Activated CD4-positive, CD25-positive, alpha-beta regulatory T cell treated with anti-CD3 and anti-CD28 coated beads, Interleukin-2, amount 50 U/mL, for 16 hours (primary cell): ENCODE data around the gene KAT6B.
"Not testable (repeated sequence)": the region's sequence is repeated elsewhere in the genome, so short reads cannot be mapped to it uniquely, and the experiment has no call there.

ENCODE experiments used
- DNase-seq: peaks from one replicate; pipeline ENCODE4 v3.0.0-alpha.2; 2020; ENCODE audit warnings: low read depth, low spot score

The KAT6B gene

DNA sequence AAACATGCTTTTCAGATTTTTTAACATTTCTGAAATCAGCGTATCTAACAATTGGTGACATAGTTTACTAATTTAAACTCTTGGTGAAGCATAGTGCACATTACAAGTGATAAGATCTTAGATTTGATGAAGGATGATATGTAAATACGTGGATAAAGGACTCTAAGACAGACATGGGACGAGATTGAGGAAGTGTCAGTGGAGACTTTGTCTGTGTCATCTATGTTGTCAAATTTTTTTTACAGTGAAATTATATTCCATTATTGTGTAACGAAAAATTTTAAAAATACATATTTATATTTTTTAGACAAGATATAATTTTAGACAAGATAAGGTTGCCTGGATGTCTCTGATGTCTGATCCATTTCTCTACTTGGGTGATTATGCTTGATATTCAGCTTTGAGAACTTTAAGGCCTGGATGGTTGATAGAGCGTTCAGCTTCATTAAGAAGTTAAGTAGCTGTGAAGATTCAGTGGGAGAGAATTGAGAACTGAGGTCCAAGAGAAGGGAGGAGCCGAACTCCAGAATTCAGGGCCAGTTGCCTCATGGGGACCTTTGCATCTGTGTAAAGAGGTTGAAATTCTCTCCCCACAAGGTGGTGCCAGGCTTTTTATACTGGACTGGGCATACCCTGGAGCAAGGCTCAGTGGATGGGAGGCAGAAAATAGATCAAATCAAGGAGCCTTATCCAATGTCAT lies 62.7 kb downstream of the KAT6B start:
- DNase-seq: no peak

DNA sequence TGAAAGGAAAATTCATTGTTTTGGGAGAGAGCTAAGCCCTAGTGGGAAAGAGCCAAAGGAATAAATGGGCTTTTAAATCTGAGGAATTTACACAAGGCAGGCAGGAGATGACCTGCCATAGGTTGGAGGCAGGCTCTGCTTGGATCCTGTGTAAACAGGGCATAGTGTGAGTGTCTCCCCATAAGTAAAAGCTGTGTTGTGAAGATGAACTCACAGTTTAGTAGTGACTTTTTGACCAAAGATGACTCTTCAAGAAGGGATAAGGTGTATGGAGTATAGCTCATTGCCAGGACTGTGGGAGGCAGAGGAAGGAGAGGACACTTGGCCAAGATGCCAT lies 63.2 kb downstream of the KAT6B start:
- DNase-seq: no peak

DNA sequence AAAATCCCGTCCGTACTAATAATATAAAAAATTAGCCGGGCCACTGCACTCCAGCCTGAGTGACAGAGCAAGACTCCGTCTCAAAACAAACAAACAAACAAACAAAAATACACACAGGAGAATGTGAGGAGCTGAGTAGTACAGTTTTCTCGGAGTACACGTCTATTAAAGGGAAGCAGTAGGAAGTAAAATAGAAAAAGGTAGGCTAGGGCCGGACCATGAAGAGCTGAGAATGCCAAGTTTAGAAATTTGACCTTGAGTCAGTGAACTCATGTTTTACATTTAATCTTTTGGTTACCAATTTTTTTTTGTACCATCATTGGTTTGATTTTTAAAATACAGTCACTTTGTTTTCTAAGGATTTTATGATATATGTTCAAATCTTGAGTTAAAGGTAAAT lies 64.1 kb downstream of the KAT6B start:
- no peak for DNase-seq

DNA sequence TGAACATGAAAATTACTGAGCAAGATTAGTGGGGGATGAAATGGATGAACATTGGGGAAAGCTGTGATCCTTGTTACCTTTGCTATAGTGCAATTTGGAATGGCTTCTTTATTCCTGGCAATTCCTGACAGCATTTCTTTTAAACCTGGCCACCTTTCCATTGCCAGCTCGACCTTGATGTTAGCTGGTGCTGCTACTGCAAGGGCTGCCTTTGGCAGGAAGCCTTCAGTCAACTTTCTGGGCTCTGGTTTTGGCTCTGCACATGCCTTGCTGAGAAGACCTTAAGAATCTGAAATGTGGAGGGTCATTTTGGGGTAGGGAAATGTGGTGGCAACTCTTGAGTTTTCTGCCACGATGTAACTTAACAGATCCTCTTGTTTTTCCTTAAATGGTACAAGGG lies 64.7 kb downstream of the KAT6B start:
- DNase-seq: no peak

DNA sequence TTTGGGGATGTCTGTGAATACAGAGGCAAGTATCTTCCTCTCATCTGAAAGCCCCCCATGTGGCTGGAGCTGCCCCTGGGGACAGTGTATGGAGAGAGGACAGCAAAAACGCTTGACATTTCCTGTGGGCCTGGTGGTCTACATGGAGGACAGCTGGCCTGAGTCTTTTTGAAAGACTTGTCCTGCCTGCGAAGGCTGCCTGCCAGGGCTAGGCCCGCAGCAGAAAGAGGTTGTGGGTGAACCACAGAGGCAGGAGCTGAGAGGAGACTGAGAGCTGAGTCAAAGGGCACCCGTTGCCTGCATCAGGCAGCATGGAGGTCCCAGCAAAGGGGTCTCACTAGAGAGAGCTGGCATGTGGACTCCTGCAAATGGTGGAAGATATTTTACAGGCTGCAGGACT lies 66.4 kb downstream of the KAT6B start:
- DNase-seq: no peak

DNA sequence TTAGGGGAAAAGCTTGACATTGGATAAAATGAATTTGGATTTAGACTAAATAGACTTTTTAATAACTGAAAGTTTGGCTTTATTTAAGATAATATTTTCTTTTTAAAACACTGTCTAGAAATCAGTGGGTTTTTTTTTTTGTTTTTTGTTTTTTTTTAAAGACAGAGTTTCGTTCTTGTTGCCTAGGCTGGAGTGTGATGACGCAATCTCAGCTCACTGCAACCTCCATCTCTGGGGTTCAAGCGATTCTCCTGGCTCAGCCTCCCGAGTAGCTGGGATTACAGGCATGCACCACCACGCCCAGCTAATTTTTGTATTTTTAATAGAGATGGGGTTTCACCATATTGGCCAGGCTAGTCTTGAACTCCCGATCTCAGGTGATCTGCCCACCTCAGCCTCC lies 66.9 kb downstream of the KAT6B start:
- DNase-seq: not testable (repeated sequence)

DNA sequence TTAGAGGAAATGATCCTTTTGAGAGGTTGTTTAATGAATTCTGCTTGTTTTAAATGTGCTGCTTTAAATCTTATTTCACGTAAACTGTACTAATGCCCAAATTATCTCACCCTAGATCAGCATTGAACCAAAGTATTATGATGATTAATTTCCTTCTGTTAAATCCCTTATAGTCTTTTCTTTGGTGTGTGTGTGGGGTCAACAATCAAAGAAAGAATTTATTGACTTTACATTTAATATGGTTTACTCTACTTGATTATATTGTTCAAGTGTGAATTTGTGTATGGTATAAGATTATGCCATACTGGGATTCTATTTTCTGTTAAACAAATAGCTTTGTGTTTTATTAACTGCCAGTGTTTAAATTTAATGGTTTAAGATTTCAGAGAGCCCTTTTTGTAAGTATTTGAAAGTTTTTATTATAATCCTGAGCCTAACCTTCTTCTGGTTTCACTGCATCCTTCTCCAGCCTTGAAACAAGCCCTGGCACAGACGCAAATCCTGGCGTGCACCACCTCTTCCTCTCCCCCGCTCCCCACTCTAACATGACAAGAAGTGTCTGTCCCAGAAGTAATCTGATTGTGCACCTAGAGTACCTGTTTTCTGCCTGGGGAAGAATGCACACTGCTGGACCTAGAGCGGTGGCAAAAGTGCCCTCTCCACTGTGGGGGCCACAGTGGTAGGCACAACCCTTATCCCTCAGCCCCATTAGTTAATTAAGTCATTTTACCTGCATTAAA lies 70.6 kb downstream of the KAT6B start:
- no peak for DNase-seq

DNA sequence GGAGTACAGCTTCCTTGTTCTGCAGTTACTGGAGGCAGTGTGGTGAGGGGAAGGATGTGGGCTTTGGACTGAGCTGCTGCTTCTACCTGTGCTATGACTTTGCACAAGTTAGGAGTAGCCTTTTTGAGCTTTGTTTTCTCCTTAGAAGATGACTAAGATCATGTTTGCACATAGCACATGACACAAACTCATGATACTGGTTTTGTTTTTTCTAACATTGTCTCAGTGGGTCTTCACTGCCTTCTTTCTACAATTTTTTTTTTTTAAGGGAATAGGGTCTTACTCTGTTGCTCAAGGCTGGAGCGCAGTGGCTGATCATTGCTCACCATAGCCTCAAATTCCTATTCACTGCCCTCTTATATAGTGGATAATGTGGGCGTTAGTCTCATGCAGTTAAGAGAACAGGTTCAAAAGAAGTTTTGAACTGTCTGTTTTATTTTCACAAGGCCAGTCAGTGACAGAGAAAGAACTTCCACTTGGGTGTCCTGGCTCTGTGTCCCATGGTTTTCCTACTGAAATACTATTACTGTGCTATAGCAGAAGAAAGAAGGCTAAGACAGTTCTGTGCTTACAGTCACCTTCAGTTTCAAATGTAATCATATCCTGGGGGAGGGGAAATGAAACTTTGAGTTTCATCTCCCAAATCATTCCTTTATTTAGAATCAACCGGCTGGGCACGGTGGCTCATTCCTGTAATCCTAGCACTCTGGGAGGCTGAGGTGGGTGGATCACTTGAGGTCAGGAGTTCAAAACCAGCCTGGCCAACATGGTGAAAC lies 72.0 kb downstream of the KAT6B start:
- no peak for DNase-seq

DNA sequence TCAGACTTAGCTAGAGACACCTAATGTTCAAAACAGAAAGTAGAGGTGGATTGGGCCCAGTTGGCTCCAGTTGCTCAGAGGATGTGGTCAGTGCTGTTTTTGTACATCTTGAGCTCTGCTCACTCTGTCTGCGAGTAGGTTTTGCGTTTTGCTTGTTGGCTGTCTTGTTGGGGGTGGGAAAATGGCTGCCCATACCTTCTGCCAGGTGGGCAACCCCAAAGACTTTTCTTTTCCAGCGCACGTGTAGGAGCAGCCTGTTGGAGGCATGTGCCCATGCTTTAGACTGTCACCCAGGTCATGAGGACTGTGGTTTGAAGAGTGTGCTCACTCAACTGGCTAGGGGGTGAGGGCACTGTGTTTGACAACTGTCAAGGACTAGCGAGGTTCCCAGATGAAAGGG lies 73.9 kb downstream of the KAT6B start:
- no peak for DNase-seq

DNA sequence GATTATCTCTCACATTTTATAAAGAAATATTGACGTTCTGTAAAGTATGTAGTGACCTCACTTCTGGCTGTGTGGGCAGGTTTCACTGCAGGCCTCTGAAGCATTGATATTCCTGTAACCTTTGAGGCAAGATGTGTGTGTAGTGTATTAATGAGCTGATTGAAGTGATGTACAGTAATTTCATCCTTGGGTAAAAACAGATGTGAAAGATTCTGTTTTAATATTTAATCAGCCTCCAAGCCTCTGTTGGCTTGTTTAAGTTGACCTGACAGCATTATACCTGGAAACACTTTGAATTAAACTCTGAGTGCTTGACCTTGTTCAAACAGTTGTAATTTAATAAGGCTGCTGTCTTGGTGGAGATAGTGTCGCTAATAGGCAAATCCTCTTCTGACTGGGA lies 74.9 kb downstream of the KAT6B start:
- no peak for DNase-seq

DNA sequence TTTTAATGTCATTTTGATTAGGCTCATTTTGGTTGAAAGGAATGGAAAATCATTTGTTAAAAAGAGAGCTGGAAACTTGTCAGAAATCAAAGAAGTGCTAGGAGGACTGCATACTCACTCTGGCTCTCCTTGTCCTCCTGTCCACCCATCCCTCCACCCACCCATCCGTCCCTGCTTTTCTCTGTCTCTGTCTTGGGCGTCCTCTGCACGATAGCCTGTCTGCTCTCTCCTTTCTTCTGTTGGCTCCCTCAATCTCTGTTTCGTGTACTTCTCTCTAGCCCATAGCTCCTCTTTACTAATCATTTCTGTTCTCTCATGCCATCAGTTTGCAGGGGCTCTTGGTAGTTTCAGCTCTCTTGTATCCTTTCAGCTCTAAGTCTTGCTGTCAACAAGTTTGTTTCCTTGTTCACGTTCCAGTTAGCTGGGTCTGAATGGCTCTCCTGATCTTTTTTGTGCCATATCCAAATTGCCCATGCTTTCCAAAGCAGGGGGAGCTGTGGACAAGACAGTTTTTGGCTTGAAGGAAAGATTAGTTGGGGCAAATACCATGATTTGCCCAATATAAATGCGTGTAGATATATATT lies 75.6 kb downstream of the KAT6B start:
- DNase-seq: no peak

DNA sequence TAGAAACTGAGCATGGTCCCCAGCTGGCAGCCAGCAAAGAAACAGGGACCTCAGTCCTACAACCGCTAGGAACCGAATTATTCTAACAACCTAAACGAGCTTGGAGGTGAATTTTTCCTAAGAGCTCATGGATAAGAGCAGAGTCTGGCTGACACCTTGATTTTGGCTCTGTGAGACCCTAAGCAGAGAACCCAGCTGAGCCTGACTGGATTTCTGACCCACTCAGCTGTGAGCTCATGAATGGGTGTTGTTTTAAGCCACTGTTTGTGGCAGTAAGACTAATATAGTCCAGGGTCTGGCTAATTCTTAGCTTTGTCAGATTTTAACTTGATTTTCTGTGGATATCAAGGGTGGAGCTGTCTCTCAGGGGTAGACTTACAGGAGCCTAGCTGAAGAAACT lies 77.1 kb downstream of the KAT6B start:
- no peak for DNase-seq

DNA sequence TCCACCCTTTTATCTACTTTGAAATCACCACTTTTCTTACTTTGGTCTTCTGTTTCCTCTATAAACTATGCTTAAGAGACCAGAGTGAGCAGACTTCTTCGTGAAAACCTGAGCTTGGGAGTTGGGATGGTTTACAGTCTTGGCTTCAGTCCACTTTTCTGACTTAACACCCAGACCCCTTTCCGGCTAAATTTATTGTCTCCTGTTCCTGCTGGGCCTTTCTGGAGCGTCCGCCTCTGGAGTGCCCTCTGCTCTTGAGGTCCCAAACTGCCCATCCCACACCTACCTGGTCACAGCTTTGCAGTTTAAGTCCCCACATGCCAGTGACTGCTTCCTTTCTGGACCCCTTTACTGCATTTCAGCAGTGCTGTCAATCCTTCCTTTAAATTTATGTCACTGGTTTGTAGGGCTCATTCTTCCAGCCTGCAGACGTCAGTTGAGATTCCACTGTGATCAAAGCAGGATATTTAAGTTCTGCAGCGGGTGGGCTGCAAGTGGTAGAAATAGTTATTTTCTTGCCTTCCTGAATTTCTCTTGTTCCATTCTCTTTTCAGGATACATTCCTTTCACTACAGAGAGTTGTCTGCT lies 80.3 kb downstream of the KAT6B start:
- DNase-seq: no peak

DNA sequence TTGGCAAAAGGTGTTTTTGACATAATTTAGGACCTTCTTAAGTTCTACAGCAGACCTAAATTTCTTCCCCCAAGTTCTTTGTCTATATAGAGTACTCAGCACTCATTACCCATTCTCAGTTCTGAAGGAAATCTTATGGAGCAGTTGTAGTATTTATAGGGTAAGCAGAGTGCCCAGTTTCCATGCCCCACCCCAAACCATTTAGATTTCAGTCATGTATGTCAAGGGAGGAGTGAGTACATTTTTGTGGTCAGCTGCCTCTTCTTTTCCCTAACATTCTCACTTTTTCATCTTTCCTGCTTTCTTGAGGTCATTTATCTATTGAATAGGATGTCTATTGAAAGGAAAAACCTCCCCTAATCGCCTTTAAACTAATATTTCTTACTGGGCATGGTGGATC lies 83.3 kb downstream of the KAT6B start:
- no peak for DNase-seq

DNA sequence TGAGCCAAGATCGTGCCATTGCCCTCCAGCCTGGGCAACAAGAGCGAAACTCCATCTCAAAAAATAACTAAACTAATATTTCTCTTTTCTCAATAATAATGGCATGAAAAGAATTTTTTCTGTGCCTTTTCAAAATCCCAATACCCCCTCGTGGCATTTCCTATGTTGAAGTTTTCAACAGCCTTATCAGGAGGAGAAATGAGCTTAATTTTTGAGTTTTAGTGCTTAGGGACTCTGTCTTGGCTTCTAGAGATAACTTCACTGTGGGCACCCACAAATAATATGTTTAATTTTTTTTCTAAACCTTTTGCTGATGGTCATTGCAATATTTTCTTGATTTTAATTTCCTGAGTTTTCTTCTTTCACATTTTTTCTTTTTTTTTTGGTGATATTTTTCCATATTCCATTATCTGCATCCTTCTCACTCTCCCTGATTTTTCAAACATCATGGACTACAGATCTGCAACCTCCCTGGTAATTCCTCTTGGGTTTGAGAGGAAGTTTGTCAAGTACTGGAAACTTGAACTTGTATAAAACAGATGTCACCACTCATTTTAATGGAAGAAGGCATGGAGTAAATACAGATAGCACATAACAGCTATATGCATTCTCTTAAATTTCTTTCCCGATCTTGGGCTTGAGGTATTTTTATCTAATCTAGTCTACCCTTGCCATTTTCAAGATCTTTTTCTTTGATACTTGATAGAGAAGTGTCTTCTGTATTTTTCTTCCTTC lies 84.0 kb downstream of the KAT6B start:
- no peak for DNase-seq

DNA sequence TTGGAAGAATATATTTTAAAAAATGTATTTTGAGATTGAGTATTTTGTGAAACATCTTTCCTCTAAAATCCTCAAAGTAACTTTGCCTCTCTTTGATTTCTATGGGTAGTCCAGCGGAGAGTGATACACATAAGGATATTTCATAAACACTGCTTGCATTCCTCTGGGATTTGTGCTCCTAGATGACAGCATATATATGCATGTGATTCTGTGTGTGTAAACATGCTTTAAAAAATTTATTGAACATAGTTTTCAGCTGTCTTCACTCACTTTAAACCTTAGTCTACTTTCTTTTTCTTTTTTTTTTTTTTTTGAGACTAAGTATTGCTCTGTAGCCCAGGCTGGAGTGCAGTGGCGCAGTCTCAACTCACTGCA lies 84.6 kb downstream of the KAT6B start:
- no peak for DNase-seq

DNA sequence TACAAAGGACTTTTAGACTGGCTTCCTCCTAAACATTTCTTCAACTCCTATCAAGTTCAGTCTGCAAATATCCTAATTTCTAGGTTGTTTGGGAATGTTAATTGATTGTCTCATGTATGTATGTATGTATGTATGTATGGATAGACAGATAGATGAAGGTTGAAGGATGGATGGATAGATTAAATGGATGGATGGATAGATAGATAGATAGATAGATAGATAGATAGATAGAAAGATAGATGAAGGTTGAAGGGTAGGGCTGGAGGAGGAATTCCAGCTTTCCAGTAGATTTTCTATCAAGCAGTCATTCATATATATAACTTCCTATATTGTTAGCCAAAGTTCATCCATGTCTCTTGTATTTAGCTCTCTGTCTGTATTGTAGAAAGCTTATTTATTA lies 85.8 kb downstream of the KAT6B start:
- no peak for DNase-seq

DNA sequence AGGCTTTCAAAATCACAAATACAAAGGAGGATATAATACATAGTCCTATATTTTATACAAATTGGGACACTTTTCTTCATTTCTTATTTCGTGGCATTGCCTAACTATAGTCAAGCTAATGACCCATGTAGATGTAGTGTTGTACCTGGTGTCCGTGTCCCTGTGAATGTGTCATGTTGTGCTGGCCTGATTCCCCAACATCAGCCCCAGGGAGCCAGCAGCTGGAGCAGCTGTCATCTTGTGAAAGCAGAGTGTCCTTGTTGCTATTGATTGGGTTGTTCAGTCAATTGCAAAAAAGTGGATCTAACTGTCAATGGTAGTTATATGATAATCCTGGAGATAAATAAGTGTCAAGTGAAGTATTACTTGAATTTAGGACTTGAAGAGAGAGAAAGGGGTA lies 86.3 kb downstream of the KAT6B start:
- DNase-seq: no peak

DNA sequence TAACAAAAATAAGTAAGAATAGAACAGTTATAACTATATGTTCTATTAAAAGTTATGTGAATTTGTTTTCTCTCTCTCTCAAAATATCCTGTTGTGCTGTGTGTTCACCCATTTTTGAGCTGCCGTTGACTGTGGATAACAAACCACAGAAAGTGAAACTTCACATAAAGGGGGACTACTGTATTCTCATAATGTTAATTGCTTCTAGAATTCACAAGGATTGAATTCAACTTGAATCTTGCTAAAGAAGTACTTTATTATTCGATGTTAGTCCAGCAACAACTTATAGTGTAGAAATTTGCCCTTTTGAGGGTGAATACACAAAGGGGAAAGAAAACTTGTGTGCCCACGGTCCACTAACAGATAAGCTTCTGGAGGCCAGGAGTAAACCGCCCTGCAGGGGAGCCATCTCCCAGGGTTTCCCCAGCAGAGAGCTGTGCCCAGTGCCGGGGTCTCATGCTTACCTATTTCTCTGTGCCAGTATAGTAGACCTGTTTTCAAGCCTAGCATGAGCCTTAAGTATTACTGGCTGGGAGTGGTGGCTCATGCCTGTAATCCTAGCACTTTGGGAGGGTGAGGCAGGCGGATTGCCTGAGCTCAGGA lies 87.1 kb downstream of the KAT6B start:
- no peak for DNase-seq

DNA sequence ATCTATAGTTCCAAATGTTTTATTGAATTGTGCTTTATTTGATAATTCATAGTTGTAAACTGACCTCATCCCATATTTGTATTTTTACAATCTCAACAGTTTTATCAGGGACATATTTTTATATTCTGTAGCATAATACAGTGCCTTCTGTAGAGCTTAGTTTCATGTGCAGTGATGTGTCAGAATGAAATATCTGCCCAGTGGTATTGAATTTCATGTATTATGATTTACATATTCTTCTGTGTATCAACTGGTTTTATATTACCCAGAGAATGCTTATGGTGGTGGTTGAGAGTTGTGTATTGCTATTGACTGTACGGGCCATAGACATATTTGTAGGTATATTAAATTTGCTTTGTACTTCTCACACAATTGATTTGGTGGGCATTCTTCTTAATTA lies 89.9 kb downstream of the KAT6B start:
- DNase-seq: no peak

DNA sequence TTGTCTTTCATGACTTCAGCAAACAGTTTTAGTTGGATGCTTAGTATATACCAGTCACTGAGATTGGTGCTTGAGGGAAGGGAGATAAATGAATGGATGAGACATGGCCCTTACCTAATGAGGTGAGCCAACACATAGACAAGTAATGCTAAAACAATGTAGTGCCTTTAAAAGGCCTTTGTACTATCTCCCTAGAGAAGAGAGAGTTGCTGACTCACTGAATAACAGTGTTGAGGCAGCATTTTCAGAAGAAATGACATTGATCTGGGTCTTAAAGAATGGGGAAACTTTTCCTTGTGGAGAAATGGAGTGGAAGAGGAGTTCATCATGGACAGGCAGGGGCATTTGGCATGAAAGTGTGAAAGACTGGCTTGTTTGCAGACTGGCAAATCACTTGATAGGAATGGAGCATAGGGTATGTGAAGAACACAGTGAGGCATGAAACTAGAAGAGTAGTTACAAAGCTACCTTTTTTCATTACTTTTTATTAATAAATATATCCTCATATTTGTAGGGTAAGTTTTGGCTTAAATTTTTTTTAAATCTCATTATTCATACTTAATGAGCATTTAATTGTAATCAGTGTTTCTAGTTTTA lies 91.2 kb downstream of the KAT6B start:
- no peak for DNase-seq
